Measurements from ENCODE around the gene OXNAD1.

OXNAD1 gene

GRCh38 chr3:16295298-16295890 is 30.4 kb downstream of the OXNAD1 start:
- Mint-ChIP-seq H3K36me3 (ENCODE audit: low read depth) (peaks cover 86% of the 10 kb centered on the region), H3K4me1 (ENCODE audit: low read depth) (peaks cover 67% of the 10 kb centered on the region), H3K9me3 (peaks cover 37% of the 10 kb centered on the region), H3K27me3 (ENCODE audit: low read depth) (no peaks in the 10 kb centered on the region), H3K4me3 (peak overlapping the region; percentile 67), H3K27ac (peak overlapping the region; percentile 70)
- no peak for DNase-seq (ENCODE audit: low spot score)

GRCh38 chr3:16297997-16298885 is 33.2 kb downstream of the OXNAD1 start:
- peaks cover 26% of the 10 kb centered on the region for H3K9me3 Mint-ChIP-seq
- H3K4me3 Mint-ChIP-seq, result peak overlapping the region; percentile 25
- no peak overlapping the region for H3K27ac Mint-ChIP-seq
- no peaks in the 10 kb centered on the region for H3K27me3 Mint-ChIP-seq (ENCODE audit: low read depth)
- no peak for DNase-seq (ENCODE audit: low spot score)
- H3K4me1 Mint-ChIP-seq (ENCODE audit: low read depth), result peaks cover 72% of the 10 kb centered on the region
- peaks cover 86% of the 10 kb centered on the region for H3K36me3 Mint-ChIP-seq (ENCODE audit: low read depth)

GRCh38 chr3:16298891-16299290 is 33.9 kb downstream of the OXNAD1 start:
- H3K27ac Mint-ChIP-seq, result peak overlapping the region; percentile 67
- peak overlapping the region; percentile 25 for H3K4me3 Mint-ChIP-seq
- H3K4me1 Mint-ChIP-seq (ENCODE audit: low read depth), result peaks cover 76% of the 10 kb centered on the region

GRCh38 chr3:16299746-16300145 is 34.7 kb downstream of the OXNAD1 start:
- peaks cover 15% of the 10 kb centered on the region for H3K9me3 Mint-ChIP-seq
- peak overlapping the region; percentile 92 for H3K4me3 Mint-ChIP-seq
- peak overlapping the region; percentile 92 for H3K27ac Mint-ChIP-seq
- peaks cover 80% of the 10 kb centered on the region for H3K4me1 Mint-ChIP-seq (ENCODE audit: low read depth)
- no peak for DNase-seq (ENCODE audit: low spot score)
- H3K36me3 Mint-ChIP-seq (ENCODE audit: low read depth), result peaks cover 84% of the 10 kb centered on the region
- H3K27me3 Mint-ChIP-seq (ENCODE audit: low read depth), result no peaks in the 10 kb centered on the region

More at GRCh38 chr3:16298891-16299290, 33.9 kb downstream of the OXNAD1 start:
- H3K9me3 Mint-ChIP-seq, result peaks cover 19% of the 10 kb centered on the region
- no peaks in the 10 kb centered on the region for H3K27me3 Mint-ChIP-seq (ENCODE audit: low read depth)
- DNase-seq (ENCODE audit: low spot score), result no peak
- peaks cover 84% of the 10 kb centered on the region for H3K36me3 Mint-ChIP-seq (ENCODE audit: low read depth)

GRCh38 chr3:16300307-16300706 is 35.3 kb downstream of the OXNAD1 start:
- peaks cover 86% of the 10 kb centered on the region for H3K36me3 Mint-ChIP-seq (ENCODE audit: low read depth)
- DNase-seq (ENCODE audit: low spot score), result no peak
- peak overlapping the region; percentile 92 for H3K27ac Mint-ChIP-seq
- H3K4me3 Mint-ChIP-seq, result peak overlapping the region; percentile 92
- H3K9me3 Mint-ChIP-seq, result peaks cover 14% of the 10 kb centered on the region
- H3K27me3 Mint-ChIP-seq (ENCODE audit: low read depth), result no peaks in the 10 kb centered on the region
- peaks cover 81% of the 10 kb centered on the region for H3K4me1 Mint-ChIP-seq (ENCODE audit: low read depth)

- peak overlapping the region; percentile 92 for H3K27ac Mint-ChIP-seq
- H3K4me3 Mint-ChIP-seq, result peak overlapping the region; percentile 92
- peak; percentile 51 for DNase-seq (ENCODE audit: low spot score)
- no peaks in the 10 kb centered on the region for H3K27me3 Mint-ChIP-seq (ENCODE audit: low read depth)
- peaks cover 86% of the 10 kb centered on the region for H3K36me3 Mint-ChIP-seq (ENCODE audit: low read depth)
- H3K4me1 Mint-ChIP-seq (ENCODE audit: low read depth), result peaks cover 81% of the 10 kb centered on the region
- peaks cover 14% of the 10 kb centered on the region for H3K9me3 Mint-ChIP-seq
Observed at GRCh38 chr3:16300881-16301359, 35.9 kb downstream of the OXNAD1 start.

- Mint-ChIP-seq H3K36me3 (ENCODE audit: low read depth) (peaks cover 86% of the 10 kb centered on the region), H3K27ac (peak overlapping the region; percentile 92), H3K4me1 (ENCODE audit: low read depth) (peaks cover 82% of the 10 kb centered on the region), H3K27me3 (ENCODE audit: low read depth) (no peaks in the 10 kb centered on the region), H3K9me3 (peaks cover 10% of the 10 kb centered on the region), H3K4me3 (peak overlapping the region; percentile 92)
- peak; percentile 53 for DNase-seq (ENCODE audit: low spot score)
Observed at GRCh38 chr3:16301507-16301906, 36.5 kb downstream of the OXNAD1 start.

GRCh38 chr3:16302082-16302631 is 37.1 kb downstream of the OXNAD1 start:
- peaks cover 87% of the 10 kb centered on the region for H3K4me1 Mint-ChIP-seq (ENCODE audit: low read depth)
- peak overlapping the region; percentile 92 for H3K27ac Mint-ChIP-seq
- H3K9me3 Mint-ChIP-seq, result peaks cover 4% of the 10 kb centered on the region
- no peaks in the 10 kb centered on the region for H3K27me3 Mint-ChIP-seq (ENCODE audit: low read depth)
- H3K4me3 Mint-ChIP-seq, result peak overlapping the region; percentile 92
- peaks cover 86% of the 10 kb centered on the region for H3K36me3 Mint-ChIP-seq (ENCODE audit: low read depth)
- no peak for DNase-seq (ENCODE audit: low spot score)

- Mint-ChIP-seq H3K27ac (peak overlapping the region; percentile 75), H3K4me1 (ENCODE audit: low read depth) (peaks cover 90% of the 10 kb centered on the region), H3K36me3 (ENCODE audit: low read depth) (peaks cover 86% of the 10 kb centered on the region), H3K9me3 (no peaks in the 10 kb centered on the region), H3K4me3 (peak overlapping the region; percentile 92), H3K27me3 (ENCODE audit: low read depth) (no peaks in the 10 kb centered on the region)
- no peak for DNase-seq (ENCODE audit: low spot score)
Observed at GRCh38 chr3:16303037-16303575, 38.1 kb downstream of the OXNAD1 start.

GRCh38 chr3:16304061-16305010 is 39.3 kb downstream of the OXNAD1 start:
- no peak for DNase-seq (ENCODE audit: low spot score)
- Mint-ChIP-seq H3K27me3 (ENCODE audit: low read depth) (no peaks in the 10 kb centered on the region), H3K9me3 (no peaks in the 10 kb centered on the region)

GRCh38 chr3:16305111-16305541 is 40.1 kb downstream of the OXNAD1 start:
- Mint-ChIP-seq H3K4me1 (ENCODE audit: low read depth) (peaks cover 87% of the 10 kb centered on the region), H3K4me3 (peak overlapping the region; percentile 76), H3K9me3 (no peaks in the 10 kb centered on the region), H3K27me3 (ENCODE audit: low read depth) (no peaks in the 10 kb centered on the region), H3K27ac (peak overlapping the region; percentile 69), H3K36me3 (ENCODE audit: low read depth) (peaks cover 84% of the 10 kb centered on the region)
- DNase-seq (ENCODE audit: low spot score), result peak; percentile 39

More at GRCh38 chr3:16304061-16305010, 39.3 kb downstream of the OXNAD1 start:
- H3K4me3 Mint-ChIP-seq, result peak overlapping the region; percentile 76
- peaks cover 84% of the 10 kb centered on the region for H3K36me3 Mint-ChIP-seq (ENCODE audit: low read depth)
- H3K4me1 Mint-ChIP-seq (ENCODE audit: low read depth), result peaks cover 87% of the 10 kb centered on the region
- peak overlapping the region; percentile 69 for H3K27ac Mint-ChIP-seq

GRCh38 chr3:16307832-16308531 is 43.0 kb downstream of the OXNAD1 start:
- no peak for DNase-seq (ENCODE audit: low spot score)
- Mint-ChIP-seq H3K36me3 (ENCODE audit: low read depth) (peaks cover 79% of the 10 kb centered on the region), H3K4me1 (ENCODE audit: low read depth) (peaks cover 79% of the 10 kb centered on the region), H3K27ac (peak overlapping the region; percentile 49), H3K9me3 (no peaks in the 10 kb centered on the region), H3K27me3 (ENCODE audit: low read depth) (no peaks in the 10 kb centered on the region), H3K4me3 (peak overlapping the region; percentile 29)
